Measurements from ENCODE around the gene MYZAP. TPM values are rescaled to one million over a fixed set of nuclear protein-coding genes. Genes with fewer than 3 reads are reported as not detected.
"Not testable (repeated sequence)": the region's sequence is repeated elsewhere in the genome, so short reads cannot be mapped to it uniquely, and the experiment has no call there.

The MYZAP gene
- polyA plus RNA-seq, 1 donor from 2014 or later = not detected

DNA sequence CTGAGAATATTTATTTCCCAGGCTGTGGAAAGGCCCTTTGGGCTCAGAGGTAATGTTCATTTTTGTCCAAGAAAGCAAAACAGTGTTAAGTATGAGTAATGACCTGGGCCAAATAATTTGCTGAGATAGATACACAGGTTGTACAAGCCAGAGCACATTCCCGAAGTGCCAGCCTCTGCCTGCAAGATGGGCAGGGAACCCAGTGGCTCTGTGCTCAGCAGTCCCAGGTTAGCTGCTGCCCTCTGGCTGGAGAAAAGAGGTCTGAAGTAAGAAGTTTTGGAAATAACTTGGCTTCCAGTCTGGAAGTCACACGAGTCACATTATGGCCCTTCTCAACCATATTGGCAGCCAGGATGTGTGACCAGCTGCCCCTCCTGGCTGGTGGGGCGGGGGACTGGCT is 20.2 kb downstream of the MYZAP start:
- no peaks in the 10 kb centered on the region for H4K20me1 ChIP-seq (ENCODE audit: insufficient read depth)
- H3K9ac ChIP-seq (ENCODE audit: low read length) = no peak overlapping the region
- H3K4me3 ChIP-seq (ENCODE audit: low read length) = no peak overlapping the region
- H3F3A ChIP-seq (ENCODE audit: insufficient read depth, low read length, poor library complexity, severe bottlenecking) = no peaks in the 10 kb centered on the region
- no peaks in the 10 kb centered on the region for H3K36me3 ChIP-seq (ENCODE audit: insufficient read depth, low read length)
- no peaks in the 10 kb centered on the region for H3K9me2 ChIP-seq (ENCODE audit: insufficient read depth, low read length)
- no peak overlapping the region for H2AFZ ChIP-seq (ENCODE audit: low read depth, low read length)
- no peak for TF ChIP-seq MXI1 (conservative IDR thresholded peaks at IDR 0.05; ENCODE audit: poor library complexity, severe bottlenecking)
- H3K4me2 ChIP-seq (ENCODE audit: low read length) = no peak overlapping the region
- H3K27me3 ChIP-seq (ENCODE audit: insufficient read depth, low read depth, low read length) = no peaks in the 10 kb centered on the region
- no peak overlapping the region for H3K27ac ChIP-seq (ENCODE audit: low read length)
- no peaks in the 10 kb centered on the region for H3K79me2 ChIP-seq (replicated peaks; ENCODE audit: insufficient read depth, low read length)
- no peaks in the 10 kb centered on the region for H3K9me3 ChIP-seq (ENCODE audit: low read length)

DNA sequence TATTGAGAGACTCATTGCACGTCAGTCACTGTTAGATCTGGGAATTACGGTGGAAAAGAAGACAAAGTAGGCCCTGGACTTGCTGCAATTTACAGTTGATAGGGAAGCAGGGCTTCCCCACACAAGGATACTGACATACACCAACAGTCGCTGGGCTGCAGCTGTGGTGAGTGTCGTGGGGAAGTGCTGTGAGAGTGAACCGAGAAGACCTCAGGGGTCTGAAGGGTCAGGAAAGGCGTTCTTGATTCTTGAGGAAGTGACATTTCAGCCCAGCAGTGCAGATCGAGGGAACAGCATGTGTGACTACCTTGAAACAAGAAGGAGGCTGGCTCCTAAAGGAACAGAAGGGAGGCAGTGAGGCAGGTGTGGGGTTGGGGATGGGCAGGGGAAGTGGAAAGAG is 22.5 kb downstream of the MYZAP start:
- Histone ChIP-seq H3K4me3 (ENCODE audit: low read length) (no peak overlapping the region), H3K27me3 (ENCODE audit: insufficient read depth, low read depth, low read length) (no peaks in the 10 kb centered on the region), H3K27ac (ENCODE audit: low read length) (no peak overlapping the region), H3K9me2 (ENCODE audit: insufficient read depth, low read length) (no peaks in the 10 kb centered on the region), H3K9me3 (ENCODE audit: low read length) (no peaks in the 10 kb centered on the region), H3K36me3 (ENCODE audit: insufficient read depth, low read length) (no peaks in the 10 kb centered on the region), H3K79me2 (replicated peaks; ENCODE audit: insufficient read depth, low read length) (no peaks in the 10 kb centered on the region), H2AFZ (ENCODE audit: low read depth, low read length) (no peak overlapping the region), H3K9ac (ENCODE audit: low read length) (no peak overlapping the region), H4K20me1 (ENCODE audit: insufficient read depth) (no peaks in the 10 kb centered on the region), H3K4me2 (ENCODE audit: low read length) (no peak overlapping the region), H3F3A (ENCODE audit: insufficient read depth, low read length, poor library complexity, severe bottlenecking) (no peaks in the 10 kb centered on the region)
- TF ChIP-seq SMC3 (conservative IDR thresholded peaks at IDR 0.05; ENCODE audit: poor library complexity) (no peak), MXI1 (conservative IDR thresholded peaks at IDR 0.05; ENCODE audit: poor library complexity, severe bottlenecking) (no peak), RAD21 (conservative IDR thresholded peaks at IDR 0.05) (no peak), TAF1 (IDR thresholded peaks at IDR 0.05; ENCODE audit: low read depth) (no peak), EZH2 (IDR thresholded peaks at IDR 0.05; ENCODE audit: borderline replicate concordance, insufficient read depth, low read length, poor library complexity, severe bottlenecking) (no peak), EP300 (conservative IDR thresholded peaks at IDR 0.05; ENCODE audit: poor library complexity, severe bottlenecking) (no peak), POLR2AphosphoS5 (IDR thresholded peaks at IDR 0.05) (no peak)
- TF ChIP-seq, protein P1, sequence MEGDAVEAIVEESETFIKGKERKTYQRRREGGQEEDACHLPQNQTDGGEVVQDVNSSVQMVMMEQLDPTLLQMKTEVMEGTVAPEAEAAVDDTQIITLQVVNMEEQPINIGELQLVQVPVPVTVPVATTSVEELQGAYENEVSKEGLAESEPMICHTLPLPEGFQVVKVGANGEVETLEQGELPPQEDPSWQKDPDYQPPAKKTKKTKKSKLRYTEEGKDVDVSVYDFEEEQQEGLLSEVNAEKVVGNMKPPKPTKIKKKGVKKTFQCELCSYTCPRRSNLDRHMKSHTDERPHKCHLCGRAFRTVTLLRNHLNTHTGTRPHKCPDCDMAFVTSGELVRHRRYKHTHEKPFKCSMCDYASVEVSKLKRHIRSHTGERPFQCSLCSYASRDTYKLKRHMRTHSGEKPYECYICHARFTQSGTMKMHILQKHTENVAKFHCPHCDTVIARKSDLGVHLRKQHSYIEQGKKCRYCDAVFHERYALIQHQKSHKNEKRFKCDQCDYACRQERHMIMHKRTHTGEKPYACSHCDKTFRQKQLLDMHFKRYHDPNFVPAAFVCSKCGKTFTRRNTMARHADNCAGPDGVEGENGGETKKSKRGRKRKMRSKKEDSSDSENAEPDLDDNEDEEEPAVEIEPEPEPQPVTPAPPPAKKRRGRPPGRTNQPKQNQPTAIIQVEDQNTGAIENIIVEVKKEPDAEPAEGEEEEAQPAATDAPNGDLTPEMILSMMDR (IDR thresholded peaks at IDR 0.05; ENCODE audit: poor library complexity, severe bottlenecking) = no peak
- TF ChIP-seq, protein P2, sequence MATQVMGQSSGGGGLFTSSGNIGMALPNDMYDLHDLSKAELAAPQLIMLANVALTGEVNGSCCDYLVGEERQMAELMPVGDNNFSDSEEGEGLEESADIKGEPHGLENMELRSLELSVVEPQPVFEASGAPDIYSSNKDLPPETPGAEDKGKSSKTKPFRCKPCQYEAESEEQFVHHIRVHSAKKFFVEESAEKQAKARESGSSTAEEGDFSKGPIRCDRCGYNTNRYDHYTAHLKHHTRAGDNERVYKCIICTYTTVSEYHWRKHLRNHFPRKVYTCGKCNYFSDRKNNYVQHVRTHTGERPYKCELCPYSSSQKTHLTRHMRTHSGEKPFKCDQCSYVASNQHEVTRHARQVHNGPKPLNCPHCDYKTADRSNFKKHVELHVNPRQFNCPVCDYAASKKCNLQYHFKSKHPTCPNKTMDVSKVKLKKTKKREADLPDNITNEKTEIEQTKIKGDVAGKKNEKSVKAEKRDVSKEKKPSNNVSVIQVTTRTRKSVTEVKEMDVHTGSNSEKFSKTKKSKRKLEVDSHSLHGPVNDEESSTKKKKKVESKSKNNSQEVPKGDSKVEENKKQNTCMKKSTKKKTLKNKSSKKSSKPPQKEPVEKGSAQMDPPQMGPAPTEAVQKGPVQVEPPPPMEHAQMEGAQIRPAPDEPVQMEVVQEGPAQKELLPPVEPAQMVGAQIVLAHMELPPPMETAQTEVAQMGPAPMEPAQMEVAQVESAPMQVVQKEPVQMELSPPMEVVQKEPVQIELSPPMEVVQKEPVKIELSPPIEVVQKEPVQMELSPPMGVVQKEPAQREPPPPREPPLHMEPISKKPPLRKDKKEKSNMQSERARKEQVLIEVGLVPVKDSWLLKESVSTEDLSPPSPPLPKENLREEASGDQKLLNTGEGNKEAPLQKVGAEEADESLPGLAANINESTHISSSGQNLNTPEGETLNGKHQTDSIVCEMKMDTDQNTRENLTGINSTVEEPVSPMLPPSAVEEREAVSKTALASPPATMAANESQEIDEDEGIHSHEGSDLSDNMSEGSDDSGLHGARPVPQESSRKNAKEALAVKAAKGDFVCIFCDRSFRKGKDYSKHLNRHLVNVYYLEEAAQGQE (IDR thresholded peaks at IDR 0.05; ENCODE audit: borderline replicate concordance) = no peak

DNA sequence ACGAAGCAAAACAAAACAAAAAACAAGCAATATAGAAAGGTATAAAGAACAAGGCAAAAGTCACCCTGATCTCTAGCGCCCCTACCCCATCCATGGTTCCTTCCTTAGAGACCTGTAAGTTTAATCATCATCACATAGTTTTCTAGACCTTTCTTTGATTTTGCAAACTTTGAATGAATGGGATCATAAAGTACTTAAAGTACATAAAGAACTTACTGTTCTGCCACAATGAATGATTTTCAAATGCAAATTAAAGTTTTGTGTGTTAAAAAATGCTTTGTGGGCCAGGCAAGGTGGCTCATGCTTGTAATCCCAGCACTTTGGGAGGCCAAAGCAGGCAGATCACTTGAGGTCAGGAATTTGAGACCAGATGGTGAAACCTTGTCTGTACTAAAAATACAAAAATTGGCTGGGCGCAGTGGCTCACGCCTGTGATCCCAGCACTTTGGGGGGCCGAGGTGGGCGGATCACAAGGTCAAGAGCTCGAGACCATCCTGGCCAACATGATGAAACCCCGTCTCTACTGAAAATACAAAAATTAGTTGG is 24.3 kb downstream of the MYZAP start:
- not testable (repeated sequence) for H4K20me1 ChIP-seq (ENCODE audit: insufficient read depth); H3K9me2 ChIP-seq (ENCODE audit: insufficient read depth, low read length); H3K9me3 ChIP-seq (ENCODE audit: low read length); H3K9ac ChIP-seq (ENCODE audit: low read length); H2AFZ ChIP-seq (ENCODE audit: low read depth, low read length); H3K79me2 ChIP-seq (replicated peaks; ENCODE audit: insufficient read depth, low read length); H3K27ac ChIP-seq (ENCODE audit: low read length); H3K4me3 ChIP-seq (ENCODE audit: low read length); H3K4me2 ChIP-seq (ENCODE audit: low read length); H3K27me3 ChIP-seq (ENCODE audit: insufficient read depth, low read depth, low read length); H3K36me3 ChIP-seq (ENCODE audit: insufficient read depth, low read length); H3F3A ChIP-seq (ENCODE audit: insufficient read depth, low read length, poor library complexity, severe bottlenecking)
